ENCODE results near the gene HOXA3. TPM values are rescaled to one million over a fixed set of nuclear protein-coding genes. Genes with fewer than 3 reads are reported as not detected.

HOXA3 gene
- total RNA-seq, 1 experiment from 2014 or later = 9.2 TPM

- RAD21 ChIA-PET (ENCODE audit: low non-redundant PET in 1 of 2, low total read pairs in 2 of 2, uncharacterized antibody in 2 of 2, unreplicated experiment in 2 of 2) = no interaction called here
- Histone ChIP-seq H3K9me2 (ENCODE audit: insufficient read depth) (no peaks in the 10 kb centered on the region), H3K27me3 (ENCODE audit: insufficient read depth, low read length) (peaks cover 34% of the 10 kb centered on the region), H3K4me3 (replicated peaks in 1 of 2; ENCODE audit: low read depth in 1 of 2, low read length in 2 of 2) (peak overlapping the region; percentile 27 to 37), H3K27ac (ENCODE audit: low read depth, low read length) (peak overlapping the region; percentile 60), H3K36me3 (ENCODE audit: control insufficient read depth in 1 of 2, insufficient read depth in 2 of 2, low read length in 2 of 2) (no peaks in the 10 kb centered on the region), H3K9ac (ENCODE audit: low read length) (peak overlapping the region; percentile 52), H2AFZ (ENCODE audit: low read depth, low read length, poor library complexity, severe bottlenecking) (peak overlapping the region; percentile 70), H3K9me3 (ENCODE audit: control insufficient read depth in 1 of 2, insufficient read depth in 1 of 2, low read depth in 1 of 2, low read length in 2 of 2) (no peaks in the 10 kb centered on the region), H3K4me1 (ENCODE audit: control insufficient read depth in 1 of 2, insufficient read depth in 2 of 2, low read length in 2 of 2) (peaks cover 31 to 75% of the 10 kb centered on the region in 2 experiments), H3K4me2 (ENCODE audit: low read length) (peak overlapping the region; percentile 76), H4K20me1 (ENCODE audit: insufficient read depth) (no peaks in the 10 kb centered on the region), H3K79me2 (ENCODE audit: insufficient read depth, low read length) (no peaks in the 10 kb centered on the region)
- intact Hi-C loops (cut with micrococcal nuclease) = no loop called here
- DNase-seq (ENCODE audit: low read depth, low spot score) (peak; percentile 66), ATAC-seq (peak; percentile 84)
- no TSS peak for BruUV-seq (replicated peaks)
- CTCF ChIA-PET = no interaction called here
- POLR2A ChIA-PET = no interaction called here
- TF ChIP-seq POLR2AphosphoS5 (IDR thresholded peaks at IDR 0.05; ENCODE audit: low read depth, low read length) = peak; percentile 34; the same call in 1 of the 2 replicates
- peak; percentile 24 for TF ChIP-seq RAD21 (IDR thresholded peaks at IDR 0.05; ENCODE audit: low read depth)
- peak; percentile 58 for TF ChIP-seq FOSL1 (IDR thresholded peaks at IDR 0.05; ENCODE audit: low read depth)
- TF ChIP-seq YY1 (IDR thresholded peaks at IDR 0.05; ENCODE audit: extremely low read depth, insufficient replicate concordance, low read depth, low read length) = peak; percentile 70
- TF ChIP-seq SP1 (IDR thresholded peaks at IDR 0.05; ENCODE audit: low read depth) = peak; percentile 54
- TF ChIP-seq ELF1 (IDR thresholded peaks at IDR 0.05; ENCODE audit: borderline replicate concordance, low read depth) = no peak
- TF ChIP-seq TCF7L2 (IDR thresholded peaks at IDR 0.05; ENCODE audit: borderline replicate concordance, extremely low read depth, insufficient read depth, insufficient read length) = peak; percentile 81
- TF ChIP-seq CTCF (IDR thresholded peaks at IDR 0.05 in 2 of 3, conservative IDR thresholded peaks at IDR 0.05 in 1 of 3; ENCODE audit: borderline replicate concordance in 1 of 3, insufficient read depth in 1 of 3, low read depth in 2 of 3, low read length in 2 of 3) = no peak
- TF ChIP-seq MAX (IDR thresholded peaks at IDR 0.05) = peak; percentile 76
- TF ChIP-seq ZFX (IDR thresholded peaks at IDR 0.05) = peak; percentile 48; the same call in 1 of the 2 replicates
- peak; percentile 9; the same call in 1 of the 2 replicates for TF ChIP-seq CEBPB (IDR thresholded peaks at IDR 0.05; ENCODE audit: low read depth)
- TF ChIP-seq JUND (IDR thresholded peaks at IDR 0.05) = peak; percentile 54
- TF ChIP-seq, protein P1, sequence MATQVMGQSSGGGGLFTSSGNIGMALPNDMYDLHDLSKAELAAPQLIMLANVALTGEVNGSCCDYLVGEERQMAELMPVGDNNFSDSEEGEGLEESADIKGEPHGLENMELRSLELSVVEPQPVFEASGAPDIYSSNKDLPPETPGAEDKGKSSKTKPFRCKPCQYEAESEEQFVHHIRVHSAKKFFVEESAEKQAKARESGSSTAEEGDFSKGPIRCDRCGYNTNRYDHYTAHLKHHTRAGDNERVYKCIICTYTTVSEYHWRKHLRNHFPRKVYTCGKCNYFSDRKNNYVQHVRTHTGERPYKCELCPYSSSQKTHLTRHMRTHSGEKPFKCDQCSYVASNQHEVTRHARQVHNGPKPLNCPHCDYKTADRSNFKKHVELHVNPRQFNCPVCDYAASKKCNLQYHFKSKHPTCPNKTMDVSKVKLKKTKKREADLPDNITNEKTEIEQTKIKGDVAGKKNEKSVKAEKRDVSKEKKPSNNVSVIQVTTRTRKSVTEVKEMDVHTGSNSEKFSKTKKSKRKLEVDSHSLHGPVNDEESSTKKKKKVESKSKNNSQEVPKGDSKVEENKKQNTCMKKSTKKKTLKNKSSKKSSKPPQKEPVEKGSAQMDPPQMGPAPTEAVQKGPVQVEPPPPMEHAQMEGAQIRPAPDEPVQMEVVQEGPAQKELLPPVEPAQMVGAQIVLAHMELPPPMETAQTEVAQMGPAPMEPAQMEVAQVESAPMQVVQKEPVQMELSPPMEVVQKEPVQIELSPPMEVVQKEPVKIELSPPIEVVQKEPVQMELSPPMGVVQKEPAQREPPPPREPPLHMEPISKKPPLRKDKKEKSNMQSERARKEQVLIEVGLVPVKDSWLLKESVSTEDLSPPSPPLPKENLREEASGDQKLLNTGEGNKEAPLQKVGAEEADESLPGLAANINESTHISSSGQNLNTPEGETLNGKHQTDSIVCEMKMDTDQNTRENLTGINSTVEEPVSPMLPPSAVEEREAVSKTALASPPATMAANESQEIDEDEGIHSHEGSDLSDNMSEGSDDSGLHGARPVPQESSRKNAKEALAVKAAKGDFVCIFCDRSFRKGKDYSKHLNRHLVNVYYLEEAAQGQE (IDR thresholded peaks at IDR 0.05; ENCODE audit: low read depth) = no peak
- TF ChIP-seq SIN3A (IDR thresholded peaks at IDR 0.05; ENCODE audit: low read depth) = peak; percentile 77
- 0 out of 2 replicates have a peak, but pooled peaks have one; percentile 8 for TF ChIP-seq CBX3 (IDR thresholded peaks at IDR 0.05; ENCODE audit: low read depth)
- no peak for TF ChIP-seq ZBTB33 (IDR thresholded peaks at IDR 0.05; ENCODE audit: extremely low read depth, insufficient replicate concordance, low read length)
Measured at GRCh38 chr7:27124096-27124901, 28.1 kb downstream of the HOXA3 start.

All from HCT116 (cell line).